GM12891 (cell line): ENCODE data around the gene LPCAT1.
"Not testable (repeated sequence)": the region's sequence is repeated elsewhere in the genome, so short reads cannot be mapped to it uniquely, and the experiment has no call there.

Experiments used
- DNase-seq: peaks from one replicate; pipeline ENCODE4 v3.0.0; 2011; ENCODE audit warnings: low spot score; ENCODE audit not compliant: insufficient read length
- FAIRE-seq: peaks from 2 replicates; lab custom pipeline; 2011; peaks lifted over from hg19 to GRCh38; lab: Jason Lieb, UNC
- PAX5 ChIP-seq: IDR thresholded peaks from 2 replicates; pipeline ENCODE4 v1.6.1; 2011; ENCODE audit warnings: low read length, moderate library complexity, mild to moderate bottlenecking; ENCODE audit not compliant: insufficient read depth, severe bottlenecking
- POLR2A ChIP-seq: IDR thresholded peaks from 2 replicates; pipeline ENCODE4 v1.6.1; 2011; ENCODE audit warnings: low read depth, low read length, control low read depth
- POLR2AphosphoS5 ChIP-seq: IDR thresholded peaks from 2 replicates; pipeline ENCODE4 v1.6.1; 2011; ENCODE audit warnings: low read depth, low read length, control low read depth
- POU2F2 ChIP-seq: IDR thresholded peaks from 2 replicates; pipeline ENCODE4 v1.6.1; 2011; ENCODE audit warnings: low read depth, mild to moderate bottlenecking, control low read depth, low read length, moderate library complexity
- SPI1 ChIP-seq: IDR thresholded peaks from 2 replicates; pipeline ENCODE4 v1.6.1; 2011; ENCODE audit warnings: low read depth, low read length, control low read depth
- TAF1 ChIP-seq: IDR thresholded peaks from 2 replicates; pipeline ENCODE4 v1.6.1; 2011; ENCODE audit warnings: low read depth, low read length, control low read depth

LPCAT1 gene

DNA sequence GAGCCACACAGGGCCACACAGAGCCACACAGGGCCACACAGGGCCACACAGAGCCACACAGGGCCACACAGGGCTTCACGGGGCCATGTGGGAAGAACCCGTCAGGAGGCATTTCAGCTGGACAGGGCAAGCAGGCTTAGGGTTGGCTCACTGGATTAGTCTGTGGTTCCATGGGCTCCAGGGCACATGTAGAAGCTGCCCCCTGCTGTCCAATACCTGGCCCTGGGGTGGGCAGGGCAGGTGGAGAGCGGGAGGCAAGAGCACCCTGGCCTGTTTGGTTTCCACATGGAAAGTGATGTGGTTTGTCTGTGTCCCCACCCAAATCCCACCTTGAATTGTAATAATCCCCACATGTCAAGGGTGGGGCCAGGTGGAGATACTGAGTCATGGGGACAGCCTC is 16.4 kb upstream of the LPCAT1 start:
- no peak for TF ChIP-seq POLR2A
- no peak for TF ChIP-seq PAX5
- no peak for TF ChIP-seq POU2F2
- no peak for TF ChIP-seq POLR2AphosphoS5
- no peak for TF ChIP-seq SPI1
- TF ChIP-seq TAF1, result no peak

DNA sequence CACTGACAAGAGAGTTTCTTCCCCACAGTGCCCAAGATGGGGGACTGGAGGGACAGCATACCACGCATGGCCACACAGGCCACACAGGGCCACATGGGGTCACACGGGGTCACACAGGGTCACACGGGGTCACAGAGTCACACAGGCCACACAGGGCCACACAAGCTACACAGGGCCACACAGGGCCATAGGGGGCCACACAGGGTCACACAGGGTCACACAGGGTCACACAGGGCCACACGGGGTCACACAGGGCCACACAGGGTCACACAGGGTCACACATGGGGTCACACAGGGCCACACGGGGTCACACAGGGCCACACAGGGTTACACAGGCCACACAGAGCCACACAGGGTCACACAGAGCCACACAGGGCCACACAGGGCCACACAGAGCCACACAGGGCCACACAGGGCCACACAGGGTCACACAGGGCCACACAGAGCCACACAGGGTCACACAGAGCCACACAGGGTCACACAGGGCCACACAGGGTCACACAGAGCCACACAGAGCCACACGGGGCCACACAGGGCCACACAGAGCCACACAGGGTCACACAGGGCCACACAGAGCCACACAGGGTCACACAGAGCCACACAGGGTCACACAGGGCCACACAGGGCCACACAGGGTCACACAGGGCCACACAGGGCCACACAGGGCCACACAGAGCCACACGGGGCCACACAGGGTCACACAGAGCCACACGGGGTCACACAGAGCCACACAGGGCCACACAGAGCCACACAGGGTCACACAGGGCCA is 15.8 kb upstream of the LPCAT1 start:
- not testable (repeated sequence) for DNase-seq, FAIRE-seq

More for the DNA sequence above, 16.4 kb upstream of the LPCAT1 start:
- no peak for FAIRE-seq
- no peak for DNase-seq

DNA sequence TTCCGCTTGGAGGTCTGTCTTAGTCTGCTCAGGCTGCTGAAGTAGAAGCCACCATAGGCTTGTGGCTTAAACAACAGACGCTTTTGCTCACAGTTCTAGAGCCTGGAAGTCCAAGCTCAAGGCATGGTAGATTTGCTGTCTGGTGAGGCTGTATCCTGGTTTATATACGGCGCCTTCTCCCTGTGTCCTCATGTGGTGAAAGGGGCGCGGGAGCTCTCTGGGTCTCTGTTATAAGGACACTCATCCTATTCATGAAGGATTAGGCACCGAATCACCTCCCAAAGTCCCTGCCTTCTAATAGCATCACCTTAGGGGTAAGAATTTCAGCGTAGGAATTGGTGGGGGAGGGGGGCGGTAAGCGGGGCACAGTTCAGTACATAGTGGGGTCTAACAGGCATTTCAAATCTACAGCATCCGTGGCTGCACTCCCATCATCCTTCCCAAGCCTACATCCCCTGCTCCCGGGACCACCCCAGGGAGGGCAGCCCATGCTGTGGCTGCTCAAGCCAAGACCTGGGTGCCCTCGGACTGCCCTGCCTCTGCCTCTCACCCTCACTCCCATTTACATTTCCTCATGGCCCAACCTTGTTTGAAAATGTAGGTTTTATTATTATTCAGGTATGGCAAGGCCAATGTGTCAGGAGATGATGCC is 15.1 kb upstream of the LPCAT1 start:
- TF ChIP-seq SPI1 (no peak), POU2F2 (no peak), PAX5 (no peak), POLR2A (no peak)
- no peak for FAIRE-seq

DNA sequence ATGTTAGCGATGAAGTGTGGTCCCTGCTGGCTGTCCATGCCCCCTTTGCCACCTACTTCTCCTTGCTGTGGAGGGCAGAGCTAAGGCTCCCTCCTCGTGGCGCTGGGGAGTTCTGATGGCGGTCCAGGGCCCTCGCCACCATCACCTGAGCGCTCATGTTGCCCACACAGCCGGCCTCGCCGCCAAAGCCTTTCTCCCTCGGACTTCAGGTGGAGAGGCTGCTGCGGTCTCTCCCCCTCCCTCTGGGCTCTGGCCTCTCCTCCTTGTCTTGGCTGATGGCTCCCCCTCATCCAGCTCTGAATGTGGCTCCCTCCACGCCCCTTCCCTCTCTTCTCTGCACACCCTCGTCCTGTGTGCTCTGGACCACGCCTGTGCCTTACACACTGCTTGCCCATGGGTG is 14.5 kb upstream of the LPCAT1 start:
- DNase-seq (no peak), FAIRE-seq (no peak)
- TF ChIP-seq TAF1 (no peak), SPI1 (no peak), POLR2AphosphoS5 (no peak), PAX5 (no peak), POLR2A (no peak), POU2F2 (no peak)

More for the DNA sequence above, 15.1 kb upstream of the LPCAT1 start:
- DNase-seq, result no peak

- no peak for DNase-seq
- no peak for FAIRE-seq
- TF ChIP-seq POU2F2 (no peak), POLR2AphosphoS5 (no peak), POLR2A (no peak), SPI1 (no peak), PAX5 (no peak), TAF1 (no peak)
Measured at GRCh38 chr5:1537603-1538154, 13.9 kb upstream of the LPCAT1 start.

GRCh38 chr5:1536871-1537602 is 13.3 kb upstream of the LPCAT1 start:
- no peak for FAIRE-seq
- TF ChIP-seq SPI1 (no peak), PAX5 (no peak), POLR2AphosphoS5 (no peak), POU2F2 (no peak), TAF1 (no peak), POLR2A (no peak)
- DNase-seq, result no peak

- TF ChIP-seq PAX5 (no peak), POLR2AphosphoS5 (no peak), SPI1 (no peak), TAF1 (peak; percentile 48; the same call in 1 of the 2 replicates), POLR2A (no peak)
- DNase-seq (peak; percentile 65), FAIRE-seq (peak; percentile 86)
Measured at GRCh38 chr5:1536322-1536845, 12.6 kb upstream of the LPCAT1 start.

DNA sequence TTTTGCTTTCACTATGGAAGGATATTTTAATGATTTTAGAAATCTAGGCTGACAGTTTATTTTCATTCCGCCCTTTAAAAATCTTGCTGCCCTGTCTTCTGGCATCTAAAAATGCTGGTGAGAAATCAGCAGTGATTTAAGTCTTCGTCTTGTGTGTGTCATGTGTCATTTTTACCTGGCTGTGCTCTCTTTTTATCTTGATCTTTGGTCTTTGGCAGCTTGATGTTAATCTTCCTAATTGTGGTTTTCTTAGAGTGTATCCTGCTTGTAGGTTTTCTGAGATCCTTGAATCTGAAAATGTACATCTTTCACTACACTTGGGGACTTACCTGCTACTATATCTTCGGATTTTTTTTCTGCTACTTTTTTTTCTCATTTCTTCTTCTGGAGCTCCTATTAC is 11.9 kb upstream of the LPCAT1 start:
- no peak for FAIRE-seq
- no peak for DNase-seq
- TF ChIP-seq POLR2A, result no peak
- no peak for TF ChIP-seq TAF1
- TF ChIP-seq POLR2AphosphoS5, result no peak
- no peak for TF ChIP-seq PAX5
- TF ChIP-seq SPI1, result no peak
- no peak for TF ChIP-seq POU2F2

GRCh38 chr5:1532384-1532783 is 8.6 kb upstream of the LPCAT1 start:
- peak; percentile 65 for TF ChIP-seq SPI1
- TF ChIP-seq POLR2A, result no peak
- no peak for FAIRE-seq
- DNase-seq, result no peak
